Measurements from ENCODE around the gene PTPRN2. TPM values are rescaled to one million over a fixed set of nuclear protein-coding genes. Genes with fewer than 3 reads are reported as not detected.

Gene PTPRN2
- total and polyA plus RNA-seq, 2 donors from 2014 or later, result 4.8 to 6.2 TPM

DNA sequence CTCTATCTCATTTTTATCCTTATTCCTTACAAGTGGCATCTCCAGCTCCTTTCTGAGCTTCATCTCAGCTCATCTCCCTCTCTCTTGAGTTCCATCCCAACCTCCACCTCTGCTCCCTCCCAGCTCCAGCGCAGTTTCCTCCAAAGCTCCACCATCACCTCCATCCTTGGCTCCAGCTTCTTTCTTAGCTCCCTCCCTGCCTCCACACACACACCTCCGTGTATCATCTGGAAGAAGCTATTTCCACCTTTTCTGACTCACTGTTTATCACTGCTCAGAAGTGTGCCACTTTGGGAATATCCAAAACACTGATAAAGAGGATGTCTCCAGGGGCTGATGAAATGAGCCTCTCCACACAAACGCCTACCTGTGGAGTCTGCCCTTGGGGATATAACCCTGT is 481.4 kb downstream of the PTPRN2 start:
- H3K4me3 ChIP-seq (ENCODE audit: low read length in 3 of 3), result no peak overlapping the region
- intact Hi-C loops (cut with DNase I), result no loop called here
- H3K9me3 ChIP-seq (ENCODE audit: control insufficient read depth in 2 of 3, insufficient read depth in 1 of 3, low read length in 3 of 3), result no peaks in the 10 kb centered on the region
- no peaks in the 10 kb centered on the region for H3K4me1 ChIP-seq (ENCODE audit: control insufficient read depth in 2 of 3, insufficient read depth in 2 of 3, low read depth in 1 of 3, low read length in 3 of 3)
- no peaks in the 10 kb centered on the region for H3K27me3 ChIP-seq (ENCODE audit: control insufficient read depth, insufficient read depth, low read length)
- no peak overlapping the region for H3K27ac ChIP-seq (ENCODE audit: low read depth in 2 of 2, low read length in 2 of 2)
- H3K36me3 ChIP-seq (ENCODE audit: control insufficient read depth in 2 of 3, insufficient read depth in 3 of 3, low read length in 3 of 3), result no peaks in the 10 kb centered on the region
- TF ChIP-seq, protein P1, sequence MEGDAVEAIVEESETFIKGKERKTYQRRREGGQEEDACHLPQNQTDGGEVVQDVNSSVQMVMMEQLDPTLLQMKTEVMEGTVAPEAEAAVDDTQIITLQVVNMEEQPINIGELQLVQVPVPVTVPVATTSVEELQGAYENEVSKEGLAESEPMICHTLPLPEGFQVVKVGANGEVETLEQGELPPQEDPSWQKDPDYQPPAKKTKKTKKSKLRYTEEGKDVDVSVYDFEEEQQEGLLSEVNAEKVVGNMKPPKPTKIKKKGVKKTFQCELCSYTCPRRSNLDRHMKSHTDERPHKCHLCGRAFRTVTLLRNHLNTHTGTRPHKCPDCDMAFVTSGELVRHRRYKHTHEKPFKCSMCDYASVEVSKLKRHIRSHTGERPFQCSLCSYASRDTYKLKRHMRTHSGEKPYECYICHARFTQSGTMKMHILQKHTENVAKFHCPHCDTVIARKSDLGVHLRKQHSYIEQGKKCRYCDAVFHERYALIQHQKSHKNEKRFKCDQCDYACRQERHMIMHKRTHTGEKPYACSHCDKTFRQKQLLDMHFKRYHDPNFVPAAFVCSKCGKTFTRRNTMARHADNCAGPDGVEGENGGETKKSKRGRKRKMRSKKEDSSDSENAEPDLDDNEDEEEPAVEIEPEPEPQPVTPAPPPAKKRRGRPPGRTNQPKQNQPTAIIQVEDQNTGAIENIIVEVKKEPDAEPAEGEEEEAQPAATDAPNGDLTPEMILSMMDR (IDR thresholded peaks at IDR 0.05; ENCODE audit: borderline replicate concordance, extremely low read depth, insufficient read depth), result no peak
- no peak for DNase-seq
- H3K9ac ChIP-seq (ENCODE audit: low read length in 3 of 3), result no peak overlapping the region
- FAIRE-seq, result no peak

DNA sequence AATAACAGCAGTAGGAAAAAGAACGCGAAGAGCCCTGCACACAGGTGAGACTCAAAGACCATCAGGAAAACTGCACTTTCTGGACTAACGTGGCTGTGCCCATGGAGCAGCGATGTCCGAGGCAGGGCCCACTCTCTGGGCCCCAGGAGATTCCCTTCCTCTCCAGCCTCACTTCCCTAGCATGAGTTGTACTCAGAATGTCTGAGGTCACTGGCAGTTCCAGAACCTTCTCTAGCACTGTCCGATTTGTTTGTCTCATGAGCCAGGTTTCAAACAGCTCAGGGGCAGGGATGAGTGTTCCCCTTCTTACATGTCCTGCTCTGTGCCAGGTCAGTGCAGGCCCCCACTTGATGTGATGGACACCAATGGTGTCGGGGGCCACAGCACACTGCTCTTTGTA is 484.2 kb downstream of the PTPRN2 start:
- Histone ChIP-seq H3K27ac (ENCODE audit: low read depth in 2 of 2, low read length in 2 of 2) (no peak overlapping the region), H3K27me3 (ENCODE audit: control insufficient read depth, insufficient read depth, low read length) (no peaks in the 10 kb centered on the region), H3K4me3 (ENCODE audit: low read length in 3 of 3) (no peak overlapping the region), H3K9ac (ENCODE audit: low read length in 3 of 3) (no peak overlapping the region), H3K4me1 (ENCODE audit: control insufficient read depth in 2 of 3, insufficient read depth in 2 of 3, low read depth in 1 of 3, low read length in 3 of 3) (no peaks in the 10 kb centered on the region), H3K36me3 (ENCODE audit: control insufficient read depth in 2 of 3, insufficient read depth in 3 of 3, low read length in 3 of 3) (no peaks in the 10 kb centered on the region), H3K9me3 (ENCODE audit: control insufficient read depth in 2 of 3, insufficient read depth in 1 of 3, low read length in 3 of 3) (no peaks in the 10 kb centered on the region)
- intact Hi-C loops (cut with DNase I), result no loop called here
- DNase-seq (no peak), FAIRE-seq (no peak)
- TF ChIP-seq, protein P1 (IDR thresholded peaks at IDR 0.05; ENCODE audit: borderline replicate concordance, extremely low read depth, insufficient read depth), result no peak

DNA sequence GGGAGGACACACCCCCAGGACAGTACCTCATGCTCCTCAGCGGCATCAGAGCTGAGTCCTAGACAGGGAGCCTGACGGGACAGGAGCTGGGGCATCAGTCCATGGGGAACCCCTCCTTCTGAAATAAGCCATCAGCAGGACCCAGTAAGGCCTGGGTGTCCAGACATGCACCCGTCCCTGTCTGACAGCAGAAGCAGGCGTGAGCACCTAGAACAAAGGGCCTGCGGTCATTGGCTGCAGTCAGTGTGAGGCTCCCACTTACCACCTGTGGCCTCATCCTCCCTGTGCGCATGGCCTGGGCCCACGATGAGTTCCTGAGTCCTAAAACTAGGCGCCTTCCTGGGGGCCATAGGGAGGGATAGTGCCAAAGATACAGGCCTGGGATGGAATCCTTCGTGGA is 484.7 kb downstream of the PTPRN2 start:
- DNase-seq, result no peak
- TF ChIP-seq, protein P1 (IDR thresholded peaks at IDR 0.05; ENCODE audit: borderline replicate concordance, extremely low read depth, insufficient read depth), result no peak
- Histone ChIP-seq H3K4me1 (ENCODE audit: control insufficient read depth in 2 of 3, insufficient read depth in 2 of 3, low read depth in 1 of 3, low read length in 3 of 3) (no peaks in the 10 kb centered on the region), H3K9ac (ENCODE audit: low read length in 3 of 3) (no peak overlapping the region), H3K36me3 (ENCODE audit: control insufficient read depth in 2 of 3, insufficient read depth in 3 of 3, low read length in 3 of 3) (no peaks in the 10 kb centered on the region), H3K4me3 (ENCODE audit: low read length in 3 of 3) (no peak overlapping the region), H3K27me3 (ENCODE audit: control insufficient read depth, insufficient read depth, low read length) (no peaks in the 10 kb centered on the region), H3K27ac (ENCODE audit: low read depth in 2 of 2, low read length in 2 of 2) (no peak overlapping the region), H3K9me3 (ENCODE audit: control insufficient read depth in 2 of 3, insufficient read depth in 1 of 3, low read length in 3 of 3) (no peaks in the 10 kb centered on the region)
- no peak for FAIRE-seq
- intact Hi-C loops (cut with DNase I), result no loop called here

DNA sequence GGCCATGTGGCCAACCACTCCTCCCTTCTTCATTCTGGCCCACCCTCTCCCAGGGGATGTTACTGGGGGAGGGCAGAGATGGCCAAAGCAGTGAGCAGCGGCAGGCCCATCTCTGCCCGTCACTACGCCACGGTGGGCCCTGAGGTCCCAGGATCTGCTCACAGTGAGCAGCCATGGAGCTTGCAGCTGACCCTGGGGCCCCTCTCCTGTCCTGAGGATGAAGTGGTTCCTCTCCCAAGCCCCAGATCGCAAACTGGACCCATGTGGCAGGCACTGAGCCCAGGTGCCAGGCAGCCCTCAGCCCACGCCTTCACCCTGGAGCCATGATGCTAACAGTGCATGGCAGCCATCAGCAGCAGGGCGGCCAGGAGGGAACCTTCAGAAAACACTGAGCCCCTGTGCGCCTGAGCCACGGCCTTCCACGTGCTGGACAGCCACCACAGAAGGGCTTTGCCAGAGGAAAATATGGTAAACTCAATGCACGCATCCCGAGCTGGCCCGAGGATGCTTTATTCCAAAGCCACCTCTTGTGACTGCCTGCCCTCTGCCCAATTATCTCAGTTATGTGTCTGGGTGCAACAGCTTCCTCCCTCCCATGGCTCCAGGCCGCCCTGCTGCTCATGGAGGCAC is 485.7 kb downstream of the PTPRN2 start:
- Histone ChIP-seq H3K9me3 (ENCODE audit: control insufficient read depth in 2 of 3, insufficient read depth in 1 of 3, low read length in 3 of 3) (no peaks in the 10 kb centered on the region), H3K9ac (ENCODE audit: low read length in 3 of 3) (no peak overlapping the region), H3K4me3 (ENCODE audit: low read length in 3 of 3) (no peak overlapping the region), H3K27ac (ENCODE audit: low read depth in 2 of 2, low read length in 2 of 2) (no peak overlapping the region), H3K36me3 (ENCODE audit: control insufficient read depth in 2 of 3, insufficient read depth in 3 of 3, low read length in 3 of 3) (no peaks in the 10 kb centered on the region), H3K4me1 (ENCODE audit: control insufficient read depth in 2 of 3, insufficient read depth in 2 of 3, low read depth in 1 of 3, low read length in 3 of 3) (no peaks in the 10 kb centered on the region), H3K27me3 (ENCODE audit: control insufficient read depth, insufficient read depth, low read length) (no peaks in the 10 kb centered on the region)
- FAIRE-seq (no peak), DNase-seq (peak in 1 of 5 donors; percentile 55)
- TF ChIP-seq, protein P1 (IDR thresholded peaks at IDR 0.05; ENCODE audit: borderline replicate concordance, extremely low read depth, insufficient read depth), result no peak
- intact Hi-C loops (cut with DNase I), result no loop called here

All from kidney (tissue), 14 donors.